HCT116 (cell line): ENCODE measurements around the gene YWHAH. TPM values are rescaled to one million over a fixed set of nuclear protein-coding genes. Genes with fewer than 3 reads are reported as not detected.

Experiments used
- ATAC-seq: fragments of 200-7000 bp; cut with Tn5 transposase; 2 replicates; pipeline ENCODE4 v1.9.1; 2020; ENCODE audit warnings: mild to moderate bottlenecking, moderate library complexity
- BruUV-seq: library from RNA; stranded (reverse); fragments of 400-500 nt; replicated peaks from 2 replicates; lab custom pipeline; 2021; lab: Mats Ljungman, UMichigan
- CTCF ChIA-PET: fragments of 300-600 bp; sonication (Branson Sonifier 250); formaldehyde crosslinking; loops from one replicate; lab custom pipeline; 2021; ENCODE audit warnings: antibody characterized with exemption; lab: Charles Lee
- POLR2A ChIA-PET: fragments of 300-600, 350-600 bp; sonication (Branson Sonifier 250); formaldehyde crosslinking; loops from one replicate; lab custom pipeline; 2021; ENCODE audit warnings: antibody characterized with exemption; lab: Charles Lee
- RAD21 ChIA-PET, 2 experiments: fragments of 300-600 bp; sonication (Branson Sonifier 250); formaldehyde crosslinking; loops; one replicate each; lab custom pipeline; 2023; ENCODE audit warnings: low total read pairs in 2 of 2; ENCODE audit not compliant: uncharacterized antibody in 2 of 2, unreplicated experiment in 2 of 2, low non-redundant PET in 1 of 2; lab: Charles Lee
- DNase-seq: peaks from one replicate; pipeline ENCODE4 v3.0.0-alpha.2; 2010; ENCODE audit warnings: low read depth, low spot score
- H2AFZ ChIP-seq: fragments of 200-600 bp; shearing (Covaris generic), sonication (generic); 2 replicates; pipeline ENCODE4 v1.6.1; 2017; ENCODE audit warnings: low read depth, mixed run types, mixed read lengths, antibody characterized with exemption, low read length; ENCODE audit not compliant: poor library complexity, severe bottlenecking
- H3K27ac ChIP-seq: 2 replicates; pipeline ENCODE4 v1.5.1; 2012; ENCODE audit warnings: low read depth, low read length
- H3K27me3 ChIP-seq: fragments of 200-600 bp; sonication (generic); 2 replicates; pipeline ENCODE4 v1.6.1; 2016; ENCODE audit warnings: mixed run types, low read length, mixed read lengths; ENCODE audit not compliant: insufficient read depth
- H3K36me3 ChIP-seq, 2 experiments: fragments of 200-500 bp in 1 of 2; fragments of 200-600 bp in 1 of 2; sonication (Bioruptor generic) in 1 of 2; sonication (generic) in 1 of 2; 2 replicates each; pipeline versions ENCODE4 v1.5.1 to v1.6.1; 2014 to 2016; ENCODE audit warnings: low read length in 2 of 2, inconsistent platforms in 1 of 2, mixed read lengths in 1 of 2, mixed run types in 1 of 2; ENCODE audit not compliant: insufficient read depth in 2 of 2, control insufficient read depth in 1 of 2
- H3K4me1 ChIP-seq, 2 experiments: fragments of 200-600 bp in 1 of 2; sonication (generic) in 1 of 2; 2 replicates each; pipeline versions ENCODE4 v1.5.1 to v1.6.1; 2012 to 2017; ENCODE audit warnings: low read length in 2 of 2, inconsistent platforms in 1 of 2, mild to moderate bottlenecking in 1 of 2, mixed read lengths in 1 of 2, mixed run types in 1 of 2, moderate library complexity in 1 of 2; ENCODE audit not compliant: insufficient read depth in 2 of 2, control insufficient read depth in 1 of 2
- H3K4me2 ChIP-seq: fragments of 200-600 bp; sonication (generic); 2 replicates; pipeline ENCODE4 v1.6.1; 2017; ENCODE audit warnings: mixed run types, low read length, mixed read lengths
- H3K4me3 ChIP-seq, 2 experiments: fragments of 200-600 bp in 1 of 2; sonication (generic) in 1 of 2; replicated peaks in 1 of 2; 2 replicates each; pipeline ENCODE4 v1.5.1; 2011 to 2016; ENCODE audit warnings: low read length in 2 of 2, control low read depth in 1 of 2, low read depth in 1 of 2, mild to moderate bottlenecking in 1 of 2, mixed read lengths in 1 of 2, mixed run types in 1 of 2
- H3K79me2 ChIP-seq: fragments of 200-600 bp; sonication (generic); 2 replicates; pipeline ENCODE4 v1.6.1; 2017; ENCODE audit warnings: mild to moderate bottlenecking, mixed run types, low read length, moderate library complexity, mixed read lengths; ENCODE audit not compliant: insufficient read depth
- H3K9ac ChIP-seq: fragments of 200-600 bp; sonication (generic); 2 replicates; pipeline ENCODE4 v1.6.1; 2016; ENCODE audit warnings: low read length, mixed read lengths
- H3K9me2 ChIP-seq: fragments of 200-600 bp; sonication (generic), shearing (Covaris generic); 2 replicates; pipeline ENCODE4 v1.6.1; 2017; ENCODE audit warnings: mixed run types, mild to moderate bottlenecking, moderate library complexity; ENCODE audit not compliant: insufficient read depth
- H3K9me3 ChIP-seq, 2 experiments: fragments of 200-500 bp in 1 of 2; fragments of 200-600 bp in 1 of 2; sonication (Bioruptor generic) in 1 of 2; sonication (generic) in 1 of 2; 2 replicates each; pipeline ENCODE4 v1.6.1; 2014 to 2017; ENCODE audit warnings: low read length in 2 of 2, mixed read lengths in 2 of 2, inconsistent platforms in 1 of 2, low read depth in 1 of 2, mild to moderate bottlenecking in 1 of 2, mixed run types in 1 of 2, moderate library complexity in 1 of 2; ENCODE audit not compliant: control insufficient read depth in 1 of 2, insufficient read depth in 1 of 2
- H4K20me1 ChIP-seq: fragments of 200-600 bp; sonication (generic), shearing (Covaris generic); 2 replicates; pipeline ENCODE4 v1.6.1; 2017; ENCODE audit warnings: mixed run types, mild to moderate bottlenecking, moderate library complexity; ENCODE audit not compliant: insufficient read depth
- CTCF ChIP-seq, 3 experiments: fragments of 200-600 bp in 1 of 3; sonication (generic) in 1 of 3; IDR thresholded peaks in 2 of 3; conservative IDR thresholded peaks in 1 of 3; 2 replicates each; pipeline ENCODE4 v1.5.1; 2012 to 2017; ENCODE audit warnings: low read depth in 2 of 3, low read length in 2 of 3, antibody characterized with exemption in 1 of 3, borderline replicate concordance in 1 of 3, control low read depth in 1 of 3, mild to moderate bottlenecking in 1 of 3, mixed read lengths in 1 of 3, mixed run types in 1 of 3, moderate library complexity in 1 of 3; ENCODE audit not compliant: insufficient read depth in 1 of 3
- EZH2phosphoT487 ChIP-seq: fragments of 200-600 bp; IDR thresholded peaks from 2 replicates; pipeline ENCODE4 v1.6.1; 2018; ENCODE audit warnings: antibody characterized with exemption, borderline replicate concordance
- POLR2A ChIP-seq: IDR thresholded peaks from 2 replicates; pipeline ENCODE4 v1.7.0; 2011; ENCODE audit warnings: borderline replicate concordance; ENCODE audit not compliant: insufficient read depth, insufficient read length; ENCODE audit errors: extremely low read depth
- RAD21 ChIP-seq: IDR thresholded peaks from 2 replicates; pipeline ENCODE4 v1.6.1; 2012; ENCODE audit warnings: low read depth, mild to moderate bottlenecking
- REST ChIP-seq: IDR thresholded peaks from 2 replicates; pipeline ENCODE4 v1.6.1; 2012; ENCODE audit warnings: low read depth
- SP1 ChIP-seq: IDR thresholded peaks from 2 replicates; pipeline ENCODE4 v1.6.1; 2012; ENCODE audit warnings: low read depth
- SRF ChIP-seq: IDR thresholded peaks from 2 replicates; pipeline ENCODE4 v1.6.1; 2012; ENCODE audit warnings: low read depth
- TCF7L2 ChIP-seq: IDR thresholded peaks from 2 replicates; pipeline ENCODE4 v1.7.0; 2011; ENCODE audit warnings: borderline replicate concordance, inconsistent platforms; ENCODE audit not compliant: insufficient read depth, insufficient read length; ENCODE audit errors: extremely low read depth
- YY1 ChIP-seq: IDR thresholded peaks from 2 replicates; pipeline ENCODE4 v1.6.1; 2011; ENCODE audit warnings: low read length, low read depth, moderate library complexity, mild to moderate bottlenecking; ENCODE audit not compliant: insufficient replicate concordance; ENCODE audit errors: extremely low read depth
- intact Hi-C: fragments of 100-400 bp; cut with micrococcal nuclease; formaldehyde crosslinking; loops from 2 replicates; pipeline ENCODE4 v1.10.0; 2022
- total RNA-seq: library from RNA; stranded (reverse); gene quantifications from one replicate; pipeline ENCODE4 v1.2.1, GENCODE V29; 2021; ENCODE audit not compliant: unreplicated experiment

Gene YWHAH
- total RNA-seq, 1 experiment from 2014 or later, result 140 TPM

DNA sequence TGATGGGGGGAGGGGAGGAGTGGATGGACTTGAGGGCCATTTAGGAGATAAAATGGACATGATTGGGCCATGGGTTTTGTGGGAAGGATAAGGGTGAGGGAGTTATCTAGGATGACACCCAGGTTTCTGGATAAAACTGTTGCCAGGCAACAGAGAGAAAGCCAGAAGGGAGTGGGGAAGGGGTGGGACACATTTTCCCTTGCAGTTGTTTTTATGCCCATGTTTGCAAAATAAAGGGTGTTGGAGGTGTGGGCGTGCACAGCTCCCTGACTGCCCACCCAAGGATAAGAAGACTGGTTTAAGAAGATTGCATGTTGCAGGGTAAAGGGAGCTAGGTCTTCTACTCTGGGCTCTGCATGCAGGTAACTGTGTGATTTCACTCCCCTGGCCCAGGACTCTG is 18.3 kb upstream of the YWHAH start:
- H3K9ac ChIP-seq, result no peak overlapping the region
- H3K27me3 ChIP-seq, result peaks cover 5% of the 10 kb centered on the region; the same call in 1 of the 2 replicates
- ChIA-PET POLR2A (no interaction called here), CTCF (no interaction called here), RAD21 (no interaction called here)
- no peak overlapping the region for H3K27ac ChIP-seq
- H3K9me2 ChIP-seq, result no peaks in the 10 kb centered on the region
- peaks cover 0 to 3% of the 10 kb centered on the region in 2 experiments; a peak in 1 of 4 replicates for H3K4me1 ChIP-seq
- no TSS peak for BruUV-seq
- H3K4me2 ChIP-seq, result no peak overlapping the region
- no peaks in the 10 kb centered on the region for H3K9me3 ChIP-seq
- no peak overlapping the region for H3K4me3 ChIP-seq
- DNase-seq (no peak), ATAC-seq (no peak)
- H3K79me2 ChIP-seq, result no peaks in the 10 kb centered on the region
- H3K36me3 ChIP-seq, result no peaks in the 10 kb centered on the region
- intact Hi-C loops, result no loop called here
- no peaks in the 10 kb centered on the region for H4K20me1 ChIP-seq
- no peak overlapping the region for H2AFZ ChIP-seq
- TF ChIP-seq SP1 (no peak), EZH2phosphoT487 (no peak), SRF (no peak), YY1 (no peak), TCF7L2 (no peak), CTCF (IDR thresholded peaks at IDR 0.05 in 2 of 3, conservative IDR thresholded peaks at IDR 0.05 in 1 of 3; ENCODE audit: borderline replicate concordance in 1 of 3, insufficient read depth in 1 of 3, low read depth in 2 of 3, low read length in 2 of 3) (no peak), RAD21 (no peak), POLR2A (no peak), REST (no peak)
